B cell (primary cell): ENCODE data around the gene HPRT1.

Source experiments
- EZH2 ChIP-seq: IDR thresholded peaks from 2 replicates; pipeline ENCODE4 v1.6.1; 2012; ENCODE audit warnings: borderline replicate concordance, low read depth, mild to moderate bottlenecking, moderate library complexity, low read length; ENCODE audit not compliant: insufficient read depth, poor library complexity, severe bottlenecking
- TF ChIP-seq, protein P1 (sequence below): fragments of 200-600 bp; IDR thresholded peaks from one replicate; pipeline ENCODE4 v1.8.0; 2022; ENCODE audit warnings: antibody characterized with exemption, mild to moderate bottlenecking

DNA sequence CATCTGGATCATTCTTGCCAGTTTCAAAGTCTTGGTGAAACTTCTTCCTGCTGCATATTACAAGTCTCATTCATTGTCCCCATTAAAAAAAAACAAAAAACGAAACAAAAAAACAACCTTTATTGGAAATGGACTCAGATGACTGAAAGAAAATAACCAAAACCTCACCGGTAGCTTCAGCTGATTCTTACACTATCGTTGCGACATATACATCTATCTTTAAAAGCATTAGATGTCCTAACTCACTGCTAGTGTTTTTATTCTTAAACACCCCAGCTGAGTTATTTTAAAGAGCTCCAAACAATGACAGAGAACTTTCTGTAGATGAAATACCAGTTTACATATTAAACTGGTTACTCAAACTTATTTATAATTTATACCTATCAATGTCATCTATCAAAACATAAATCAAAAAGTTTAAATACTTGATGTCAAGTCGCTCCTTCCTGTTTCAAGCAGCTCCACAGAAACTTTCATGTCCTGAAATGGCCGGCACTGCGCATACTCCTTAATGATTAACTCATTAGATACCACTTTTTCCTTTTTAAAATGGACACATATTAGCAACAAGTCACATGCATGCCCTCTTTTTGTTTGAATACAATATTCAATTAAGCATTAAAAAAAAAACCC is 87.2 kb downstream of the HPRT1 start:
- TF ChIP-seq, protein P1, sequence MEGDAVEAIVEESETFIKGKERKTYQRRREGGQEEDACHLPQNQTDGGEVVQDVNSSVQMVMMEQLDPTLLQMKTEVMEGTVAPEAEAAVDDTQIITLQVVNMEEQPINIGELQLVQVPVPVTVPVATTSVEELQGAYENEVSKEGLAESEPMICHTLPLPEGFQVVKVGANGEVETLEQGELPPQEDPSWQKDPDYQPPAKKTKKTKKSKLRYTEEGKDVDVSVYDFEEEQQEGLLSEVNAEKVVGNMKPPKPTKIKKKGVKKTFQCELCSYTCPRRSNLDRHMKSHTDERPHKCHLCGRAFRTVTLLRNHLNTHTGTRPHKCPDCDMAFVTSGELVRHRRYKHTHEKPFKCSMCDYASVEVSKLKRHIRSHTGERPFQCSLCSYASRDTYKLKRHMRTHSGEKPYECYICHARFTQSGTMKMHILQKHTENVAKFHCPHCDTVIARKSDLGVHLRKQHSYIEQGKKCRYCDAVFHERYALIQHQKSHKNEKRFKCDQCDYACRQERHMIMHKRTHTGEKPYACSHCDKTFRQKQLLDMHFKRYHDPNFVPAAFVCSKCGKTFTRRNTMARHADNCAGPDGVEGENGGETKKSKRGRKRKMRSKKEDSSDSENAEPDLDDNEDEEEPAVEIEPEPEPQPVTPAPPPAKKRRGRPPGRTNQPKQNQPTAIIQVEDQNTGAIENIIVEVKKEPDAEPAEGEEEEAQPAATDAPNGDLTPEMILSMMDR, result no peak
- TF ChIP-seq EZH2, result no peak
